AG04450 (cell line): ENCODE measurements around the gene TMEM154. TPM values are rescaled to one million over a fixed set of nuclear protein-coding genes. Genes with fewer than 3 reads are reported as not detected.

Experiments
- CTCF ChIA-PET: fragments of 300-600, 350-600 bp; formaldehyde crosslinking; extraction: SDS; loops from one replicate; lab custom pipeline; 2022; ENCODE audit warnings: antibody characterized with exemption, inconsistent platforms; lab: Charles Lee
- POLR2A ChIA-PET: fragments of 350-600 bp; formaldehyde crosslinking; extraction: SDS; loops from one replicate; lab custom pipeline; 2021; ENCODE audit warnings: antibody characterized with exemption, inconsistent platforms; lab: Yijun Ruan, JAX
- DNase-seq: peaks from one replicate; pipeline ENCODE4 v3.0.0-alpha.2; 2011; ENCODE audit warnings: low read depth, low spot score
- H3K27ac ChIP-seq: one replicate; pipeline ENCODE4 v1.5.1; 2012; ENCODE audit warnings: low read depth, low read length, control low read depth
- H3K27me3 ChIP-seq: one replicate; pipeline ENCODE4 v1.6.0; 2012; ENCODE audit warnings: low read length; ENCODE audit not compliant: control insufficient read depth, insufficient read depth
- H3K4me3 ChIP-seq: 2 replicates; pipeline ENCODE4 v1.5.1; 2011; ENCODE audit warnings: mild to moderate bottlenecking, low read depth, low read length, control low read depth
- H3K9me3 ChIP-seq: 2 replicates; pipeline ENCODE4 v1.5.1; 2012; ENCODE audit warnings: low read length; ENCODE audit not compliant: control insufficient read depth, insufficient read depth
- CTCF ChIP-seq: IDR thresholded peaks from 2 replicates; pipeline ENCODE4 v1.5.1; 2011; ENCODE audit warnings: low read depth, low read length, control low read depth, inconsistent platforms
- polyA plus RNA-seq: library from polyadenylated mRNA; depleted of rRNA; stranded (reverse); fragments of >200 nt; gene quantifications from 2 replicates; pipeline ENCODE4 v1.2.3, GENCODE V29; 2011

TMEM154 gene
- polyA plus RNA-seq, 1 experiment: 0.63 TPM

GRCh38 chr4:152655272-152656129 is 24.3 kb downstream of the TMEM154 start:
- H3K27ac ChIP-seq: no peak overlapping the region
- TF ChIP-seq CTCF: no peak
- ChIA-PET POLR2A (no interaction called here), CTCF (interaction anchor here (0.6 to 1.6 kb wide), 2 partner anchors 201 to 247 kb away, joined by 3 to 4 read pairs; no protein-coding TSS in a partner anchor)
- H3K27me3 ChIP-seq: peaks cover under 1% of the 10 kb centered on the region
- H3K9me3 ChIP-seq: peaks cover 8% of the 10 kb centered on the region; the same call in 1 of the 2 replicates
- no peak for DNase-seq
- no peak overlapping the region for H3K4me3 ChIP-seq

DNA sequence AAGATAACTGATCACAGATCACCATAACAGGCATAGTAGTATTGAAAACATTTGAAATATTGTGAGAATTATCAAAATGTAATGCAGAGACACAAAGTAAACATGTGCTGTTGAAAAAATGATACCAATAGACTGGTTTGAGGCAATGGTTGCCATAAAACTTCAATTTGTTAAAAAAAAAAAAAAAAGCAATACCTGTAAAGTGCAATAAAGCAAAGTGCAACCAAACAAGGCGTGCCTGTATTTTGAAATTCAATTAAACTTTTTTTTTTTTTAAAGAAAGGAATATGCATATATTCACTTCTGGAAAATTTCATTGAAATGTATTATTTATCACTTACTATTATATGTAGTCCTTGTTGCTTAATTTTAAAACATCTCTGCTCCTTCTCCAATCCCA is 27.7 kb downstream of the TMEM154 start:
- CTCF ChIA-PET: no interaction called here
- H3K4me3 ChIP-seq: no peak overlapping the region
- H3K9me3 ChIP-seq: peaks cover 6% of the 10 kb centered on the region; the same call in 1 of the 2 replicates
- no peaks in the 10 kb centered on the region for H3K27me3 ChIP-seq
- POLR2A ChIA-PET: no interaction called here
- DNase-seq: no peak
- TF ChIP-seq CTCF: no peak
- H3K27ac ChIP-seq: no peak overlapping the region

- Histone ChIP-seq H3K27me3 (no peaks in the 10 kb centered on the region), H3K27ac (no peak overlapping the region), H3K4me3 (no peak overlapping the region), H3K9me3 (peaks cover 5% of the 10 kb centered on the region; the same call in 1 of the 2 replicates)
- POLR2A ChIA-PET: no interaction called here
- CTCF ChIA-PET: no interaction called here
- DNase-seq: no peak
- no peak for TF ChIP-seq CTCF
These were observed 28.2 kb downstream of the TMEM154 start for GRCh38 chr4:152651473-152652060.

GRCh38 chr4:152646221-152646620 is 33.6 kb downstream of the TMEM154 start:
- H3K27ac ChIP-seq: no peak overlapping the region
- peaks cover 6% of the 10 kb centered on the region for H3K27me3 ChIP-seq
- no peak for DNase-seq
- no peak for TF ChIP-seq CTCF
- ChIA-PET CTCF (interaction anchor here (0.5 to 16.1 kb wide), 4 partner anchors 19 to 545 kb away, joined by 3 to 270 read pairs (median 4); no protein-coding TSS in a partner anchor), POLR2A (no interaction called here)
- H3K4me3 ChIP-seq: no peak overlapping the region
- H3K9me3 ChIP-seq: no peaks in the 10 kb centered on the region

- ChIA-PET CTCF (interaction anchor here (0.8 to 16.1 kb wide), 4 partner anchors 10 to 235 kb away, joined by 3 to 270 read pairs (median 44); no protein-coding TSS in a partner anchor), POLR2A (no interaction called here)
- Histone ChIP-seq H3K4me3 (no peak overlapping the region), H3K9me3 (no peaks in the 10 kb centered on the region), H3K27me3 (peaks cover 6% of the 10 kb centered on the region), H3K27ac (no peak overlapping the region)
- no peak for TF ChIP-seq CTCF
- DNase-seq: no peak
These were observed 35.7 kb downstream of the TMEM154 start for GRCh38 chr4:152644130-152644529.
